K562 (cell line): ENCODE measurements around the gene PNP. TPM values are rescaled to one million over a fixed set of nuclear protein-coding genes. Genes with fewer than 3 reads are reported as not detected.
A peak's percentile ranks its signal among the peaks of the same experiment; 100 is the strongest.

Source experiments
- ADNP ChIP-seq: fragments of 200-800 bp; sonication (Bioruptor generic); IDR thresholded peaks from 2 replicates; pipeline ENCODE4 v1.6.1; 2016; ENCODE audit warnings: missing genetic modification characterization, missing compliant biosample characterization
- ATF7 ChIP-seq: fragments of 450-650 bp; IDR thresholded peaks from 2 replicates; pipeline ENCODE4 v1.7.1; 2014; ENCODE audit warnings: mild to moderate bottlenecking, moderate library complexity
- CBFA2T3 ChIP-seq: fragments of 450-650 bp; IDR thresholded peaks from 2 replicates; pipeline ENCODE4 v1.6.1; 2017
- CREBBP ChIP-seq: IDR thresholded peaks from one replicate; pipeline ENCODE4 v1.6.1; 2012; ENCODE audit warnings: low read depth, mild to moderate bottlenecking, control low read depth, inconsistent platforms, low read length
- E2F3 ChIP-seq: fragments of 250-450 bp; sonication (Bioruptor Pico); IDR thresholded peaks from 2 replicates; pipeline ENCODE4 v1.4.0; 2020; ENCODE audit warnings: mild to moderate bottlenecking
- GTF2E2 ChIP-seq: fragments of 200-800 bp; sonication (Bioruptor generic); IDR thresholded peaks from 2 replicates; pipeline ENCODE4 v1.6.1; 2016; ENCODE audit warnings: missing genetic modification characterization, missing compliant biosample characterization
- HBP1 ChIP-seq: fragments of 450-650 bp; formaldehyde crosslinking; IDR thresholded peaks from 2 replicates; pipeline ENCODE4 v1.4.0; 2022; ENCODE audit warnings: missing genetic modification characterization
- MBD2 ChIP-seq: sonication (generic); IDR thresholded peaks from 2 replicates; pipeline ENCODE4 v1.6.1; 2016; ENCODE audit warnings: low read depth, borderline replicate concordance
- MEIS2 ChIP-seq: fragments of 450-650 bp; IDR thresholded peaks from 2 replicates; pipeline ENCODE4 v1.6.1; 2014; ENCODE audit warnings: mild to moderate bottlenecking; ENCODE audit not compliant: partially characterized antibody
- PREB ChIP-seq: sonication (generic); formaldehyde crosslinking; IDR thresholded peaks from 2 replicates; pipeline ENCODE4 v1.8.1; 2023; ENCODE audit warnings: mild to moderate bottlenecking, missing genetic modification reagents
- SIRT6 ChIP-seq: IDR thresholded peaks from one replicate; pipeline ENCODE4 v1.6.1; 2012; ENCODE audit warnings: low read depth, mild to moderate bottlenecking, control low read depth, inconsistent platforms, low read length, moderate library complexity
- TCF3 ChIP-seq: sonication (generic); formaldehyde crosslinking; IDR thresholded peaks from 2 replicates; pipeline ENCODE4 v1.4.0; 2020; ENCODE audit warnings: mild to moderate bottlenecking, missing genetic modification reagents
- ZBTB34 ChIP-seq: fragments of 250-450 bp; sonication (Bioruptor Pico); IDR thresholded peaks from 2 replicates; pipeline ENCODE4 v1.8.0; 2021; ENCODE audit warnings: mild to moderate bottlenecking, moderate library complexity
- ZFX ChIP-seq: sonication (generic); formaldehyde crosslinking; IDR thresholded peaks from 2 replicates; pipeline ENCODE4 v1.8.0; 2022; ENCODE audit warnings: mild to moderate bottlenecking, missing genetic modification reagents, moderate library complexity
- ZNF224 ChIP-seq: sonication (generic); formaldehyde crosslinking; IDR thresholded peaks from 2 replicates; pipeline ENCODE4 v1.8.0; 2022; ENCODE audit warnings: mild to moderate bottlenecking, missing genetic modification reagents
- ZNF311 ChIP-seq: fragments of 250-450 bp; sonication (Bioruptor Pico); IDR thresholded peaks from 2 replicates; pipeline ENCODE4 v1.4.0; 2020; ENCODE audit warnings: mild to moderate bottlenecking, moderate library complexity
- ZNF347 ChIP-seq: fragments of 450-650 bp; formaldehyde crosslinking; IDR thresholded peaks from 2 replicates; pipeline ENCODE4 v1.4.0; 2020; ENCODE audit warnings: low read depth, mild to moderate bottlenecking, moderate library complexity
- ZNF41 ChIP-seq: fragments of 250-450 bp; sonication (Bioruptor Pico); conservative IDR thresholded peaks from 2 replicates; pipeline ENCODE4 v1.4.0; 2020; ENCODE audit warnings: mild to moderate bottlenecking
- polyA plus RNA-seq, 8 experiments: library from polyadenylated mRNA; depleted of rRNA in 4 of 8; stranded (reverse) in 5 of 8; unstranded in 3 of 8; fragments of >200 nt; fragmentation: Nextera tagmentation in 2 of 8; fragmentation: Illumina TruSeq in 1 of 8; extraction: Ambion mirVana in 2 of 8; extraction: Trizol in 1 of 8; gene quantifications; 2 replicates each; pipeline versions ENCODE4 v1.2.1 to v1.2.3, GENCODE V29; 2011 to 2014; ENCODE audit warnings: inconsistent platforms in 1 of 8, missing spikeins in 1 of 8
- total RNA-seq, 7 experiments: library from RNA; depleted of rRNA in 6 of 7; stranded (reverse); fragments of >200 nt in 6 of 7; fragmentation: Illumina TruSeq in 2 of 7; extraction: Trizol in 2 of 7; gene quantifications; 2 replicates each; pipeline versions ENCODE4 v1.2.1 to v1.2.3, GENCODE V29; 2011 to 2021; ENCODE audit warnings: low replicate concordance in 1 of 7

PNP gene
- total and polyA plus RNA-seq, 9 of the 15 experiments (the other 6 are each of a cell fraction or from before 2014, with no cell fraction given), result 92.5 to 288 (median 137) TPM

GRCh38 chr14:20455355-20456300 is 13.6 kb upstream of the PNP start (continued):
- no peak for TF ChIP-seq ZNF311 (CRISPR knock-in tag)
- TF ChIP-seq ZNF224, result no peak
- TF ChIP-seq E2F3 (CRISPR knock-in tag), result 0 out of 2 replicates have a peak, but pooled peaks have one; percentile 56
- no peak for TF ChIP-seq MEIS2
- TF ChIP-seq ZNF347 (CRISPR knock-in tag), result no peak
- peak; percentile 63 for TF ChIP-seq GTF2E2 (tag)
- TF ChIP-seq PREB (CRISPR knock-in tag), result no peak
- TF ChIP-seq ZNF41, result no peak
- TF ChIP-seq MBD2, result no peak
- no peak; the same call in 1 of the 2 replicates for TF ChIP-seq CBFA2T3
- TF ChIP-seq CREBBP, result no peak
- TF ChIP-seq ZBTB34 (CRISPR knock-in tag), result no peak
- 0 out of 2 replicates have a peak, but pooled peaks have one; percentile 30 for TF ChIP-seq TCF3
- no peak for TF ChIP-seq SIRT6
- 0 out of 2 replicates have a peak, but pooled peaks have one; percentile 24 for TF ChIP-seq HBP1 (CRISPR knock-in tag)
- TF ChIP-seq ADNP (tag), result no peak
- TF ChIP-seq ZFX (CRISPR knock-in tag), result peak; percentile 41; the same call in 1 of the 2 replicates
- 0 out of 2 replicates have a peak, but pooled peaks have one; percentile 11 for TF ChIP-seq ATF7
